HL-60/S4 treated with phorbol 12-myristate 13-acetate at 8.2 ng/mL for 4 days and 3 days (cell line): ENCODE results near the gene KRTAP26-1.

Experiments
- in situ Hi-C: fragments of 300-500 bp; cut with MboI; formaldehyde crosslinking; loops from 2 replicates; pipeline ENCODE4 v1.15.0; 2022; ENCODE audit warnings: low sequenced_read_pairs

The KRTAP26-1 gene

DNA sequence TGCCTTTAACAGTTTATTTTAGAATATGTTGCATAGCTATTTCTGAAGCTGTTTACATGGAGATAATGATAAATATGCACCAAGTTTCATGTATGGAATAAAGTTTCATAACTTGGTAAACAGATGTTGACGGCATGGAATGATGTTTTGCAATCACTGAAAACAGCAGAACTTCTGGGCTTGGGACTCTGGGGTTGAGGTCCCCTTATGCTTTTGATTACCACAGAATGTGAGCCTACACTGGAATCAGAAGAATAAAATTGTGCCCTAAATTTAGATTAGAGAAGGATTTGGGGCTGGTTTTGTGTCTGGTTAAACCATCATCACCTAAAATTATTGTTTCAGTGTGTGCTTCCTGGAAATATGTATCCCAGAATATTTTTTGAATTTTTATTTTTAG is 48.5 kb downstream of the KRTAP26-1 start:
- in situ Hi-C loops = no loop called here

DNA sequence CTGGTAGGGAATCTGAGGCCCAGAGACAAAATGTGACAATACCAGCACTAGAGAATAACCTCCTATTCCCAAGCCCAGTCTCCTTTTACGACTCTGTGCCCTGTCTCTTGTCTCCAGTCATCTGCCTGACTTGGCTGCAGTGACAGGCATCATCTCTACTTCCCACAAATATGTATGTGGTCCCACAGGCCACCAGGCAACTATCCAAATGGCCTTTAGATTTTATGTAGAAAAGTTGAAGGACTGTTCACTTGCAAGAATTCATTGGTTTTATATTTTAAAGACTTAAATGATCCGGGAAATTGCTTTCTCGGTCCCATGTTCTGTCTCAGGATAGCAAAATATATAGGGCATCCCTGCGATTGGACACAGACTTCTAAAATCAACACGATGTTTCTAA is 49.0 kb downstream of the KRTAP26-1 start:
- in situ Hi-C loops = no loop called here

DNA sequence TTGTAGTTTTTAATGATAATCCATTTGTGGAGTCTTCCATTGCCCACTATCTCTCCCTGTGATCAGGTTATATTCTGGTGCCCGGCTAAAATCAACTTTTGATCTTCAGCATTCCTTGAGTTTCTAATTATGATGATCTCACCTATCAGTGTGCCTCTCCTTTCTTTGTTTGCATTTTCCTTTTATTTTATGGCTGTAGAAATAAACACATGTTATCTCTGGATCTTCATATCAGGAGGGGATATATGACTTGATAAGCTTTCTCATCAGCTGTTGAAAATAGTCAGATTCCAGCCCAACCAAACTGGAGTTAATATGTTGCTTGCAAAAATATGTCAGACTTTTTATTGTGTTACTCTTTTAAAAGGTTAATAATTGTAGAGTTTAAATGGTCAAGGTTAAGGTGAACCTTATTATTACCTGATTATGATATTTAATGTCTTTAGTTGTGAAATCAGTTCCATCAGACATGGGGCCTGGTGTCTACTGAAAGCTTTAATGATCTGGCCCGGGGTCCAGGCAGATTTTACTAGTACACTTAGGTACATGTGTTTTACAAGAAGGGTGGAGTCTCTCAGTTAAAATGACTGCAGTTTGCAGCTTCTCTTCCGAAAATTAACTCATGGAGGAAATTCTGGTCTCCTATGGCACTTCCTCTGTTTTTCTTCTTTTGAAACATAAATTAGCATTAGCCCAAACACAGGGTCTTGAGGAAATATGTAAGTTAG is 50.1 kb downstream of the KRTAP26-1 start:
- in situ Hi-C loops = no loop called here
